Hematopoietic multipotent progenitor cell treated with erythropoietin and hydrocortisone succinate and interleukin-3 and kit ligand, for 17 days (in vitro differentiated cells): ENCODE data around the gene CNOT8.
A peak's percentile ranks its signal among the peaks of the same experiment; 100 is the strongest.
"Not testable (repeated sequence)": the region's sequence is repeated elsewhere in the genome, so short reads cannot be mapped to it uniquely, and the experiment has no call there.

Source experiments
- DNase-seq: peaks from one replicate; pipeline ENCODE4 v3.0.0-alpha.2; 2015; ENCODE audit warnings: low spot score

Gene CNOT8

GRCh38 chr5:154835701-154836052, 22.8 kb upstream of the CNOT8 start:
- not testable (repeated sequence) for DNase-seq

DNA sequence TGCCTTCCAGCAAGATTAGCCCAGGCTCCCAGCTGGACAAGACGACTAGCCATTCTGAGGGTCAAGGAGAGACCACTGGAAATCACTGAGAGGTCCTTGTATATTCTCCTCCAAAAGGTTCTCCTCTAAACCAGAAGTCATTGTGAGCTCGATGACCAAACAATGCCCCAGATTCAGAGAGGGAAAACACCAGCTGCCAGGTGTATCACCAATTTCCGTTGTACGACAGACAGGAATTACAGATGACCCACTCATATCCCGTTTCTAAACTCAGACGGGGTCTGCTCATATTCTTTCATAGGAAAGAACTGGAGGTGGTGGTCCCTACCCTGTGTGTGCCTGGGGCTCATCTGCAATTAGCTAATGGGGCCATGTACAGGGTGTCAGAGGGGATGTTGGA, 22.2 kb upstream of the CNOT8 start:
- no peak for DNase-seq

GRCh38 chr5:154837009-154837901, 21.2 kb upstream of the CNOT8 start:
- DNase-seq: no peak

DNA sequence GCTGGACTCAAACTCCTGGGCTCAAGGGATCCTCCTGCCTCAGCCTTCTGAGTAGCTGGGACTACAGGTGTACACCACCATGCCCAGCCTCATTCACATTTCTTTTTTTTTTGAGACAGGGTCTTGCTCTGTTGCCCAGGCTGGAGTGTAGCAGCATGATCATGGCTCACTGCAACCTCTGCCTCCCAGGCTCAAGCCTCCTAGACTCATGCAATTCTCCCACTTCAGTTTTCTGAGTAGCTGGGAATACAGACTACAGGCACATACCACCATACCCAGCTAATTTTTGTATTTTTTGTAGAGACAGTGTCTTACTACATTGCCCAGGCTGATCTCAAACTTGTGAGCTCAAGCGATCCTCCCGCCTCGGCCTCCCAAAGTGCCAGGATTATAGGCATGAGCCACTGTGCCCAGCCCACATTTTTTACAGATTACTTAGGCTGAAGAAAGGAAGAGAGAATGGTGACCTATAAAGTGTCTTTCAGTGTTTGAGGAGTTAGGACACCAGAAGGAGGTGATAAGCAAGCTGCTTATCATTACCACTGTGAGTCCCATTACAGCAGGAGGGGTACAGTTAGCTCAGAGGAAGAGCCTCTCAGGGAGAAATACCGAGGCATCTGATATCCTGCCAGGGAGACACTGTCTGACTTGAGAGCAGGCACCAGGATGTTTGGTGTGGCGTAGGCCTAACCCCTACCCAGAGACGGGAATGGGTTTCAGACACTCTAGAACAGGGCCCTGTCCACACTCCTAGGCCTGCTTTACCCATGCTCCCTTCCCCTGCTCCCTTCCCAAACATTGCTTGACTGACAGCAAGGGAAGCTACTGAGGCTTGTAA, 17.8 kb upstream of the CNOT8 start:
- DNase-seq: peak; percentile 68

DNA sequence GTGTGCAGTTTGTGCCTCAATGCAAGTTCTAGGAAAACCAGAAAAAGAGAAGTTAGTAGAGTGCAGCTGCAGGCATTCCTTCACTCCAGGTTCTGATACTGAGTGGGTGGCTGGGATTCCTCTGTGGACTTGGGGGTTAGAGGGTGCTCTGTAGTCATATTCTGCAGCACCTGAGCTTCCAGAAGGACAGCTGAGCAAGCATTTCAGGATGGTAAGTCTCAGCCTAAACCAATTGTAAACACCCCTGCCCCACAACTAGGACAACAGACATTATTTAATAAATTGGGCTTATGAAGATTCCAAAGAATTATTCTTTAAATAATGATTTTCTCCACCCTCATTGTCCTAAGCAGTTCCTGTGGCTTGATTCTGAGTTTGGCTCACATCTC, 17.2 kb upstream of the CNOT8 start:
- no peak for DNase-seq

DNA sequence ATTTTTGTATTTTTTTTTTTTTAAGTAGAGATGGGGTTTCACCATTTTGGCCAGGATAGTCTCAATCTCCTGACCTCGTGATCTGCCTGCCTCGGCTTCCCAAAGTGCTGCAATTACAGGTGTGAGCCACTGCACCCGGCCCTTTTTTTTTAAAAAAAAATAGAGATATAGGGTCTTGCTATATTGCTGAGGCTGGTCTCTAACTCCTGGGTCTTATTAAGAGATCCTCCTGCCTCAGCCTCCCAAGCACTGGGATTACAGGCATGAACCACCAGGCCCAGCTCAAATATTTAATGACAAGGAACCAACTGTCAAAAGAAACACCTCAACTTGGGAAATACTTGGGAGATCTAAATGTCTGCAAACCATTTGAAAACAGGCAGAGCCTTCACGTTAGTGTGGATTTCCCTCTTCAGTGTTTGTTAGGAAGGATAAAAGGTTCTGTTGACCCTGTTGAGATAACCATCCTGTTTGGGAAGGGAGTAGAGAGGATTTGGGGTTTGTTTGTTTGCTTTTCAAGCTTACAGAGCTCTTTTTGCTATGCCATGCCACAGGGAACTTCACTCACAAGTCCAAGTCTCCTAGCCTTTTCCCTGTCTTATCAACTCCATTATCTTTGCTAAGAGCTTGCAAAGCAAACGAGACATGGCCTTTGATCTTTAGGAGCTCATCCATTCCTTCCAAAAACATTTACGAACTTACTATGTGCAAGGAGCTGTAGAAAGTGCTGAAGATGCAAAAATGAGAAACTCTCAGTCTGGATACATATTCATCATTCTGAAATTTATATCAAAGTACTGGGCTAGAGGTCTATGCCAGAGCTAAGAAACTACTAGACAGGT, 15.5 kb upstream of the CNOT8 start:
- no peak for DNase-seq

DNA sequence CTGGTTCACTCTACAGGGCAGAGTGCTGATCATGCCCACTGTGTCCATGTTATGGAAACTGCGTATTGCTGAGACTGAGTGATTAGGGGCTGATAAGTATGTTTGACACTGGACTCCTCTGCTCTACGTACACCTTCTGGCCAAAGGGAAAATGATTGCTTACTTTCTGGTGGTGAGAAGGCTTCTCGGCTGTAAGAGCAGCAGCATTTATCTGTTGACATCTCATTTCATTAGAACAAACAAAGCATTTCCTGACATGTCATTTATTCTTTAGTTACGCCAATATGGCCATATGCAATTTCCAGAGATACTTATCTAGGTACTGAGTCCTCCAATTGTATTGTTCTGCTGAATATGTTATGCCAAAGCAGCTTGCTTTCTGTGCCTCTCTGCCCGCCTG, 13.6 kb upstream of the CNOT8 start:
- DNase-seq: no peak

- DNase-seq: no peak
Measured at GRCh38 chr5:154849264-154849785, 9.1 kb upstream of the CNOT8 start.

DNA sequence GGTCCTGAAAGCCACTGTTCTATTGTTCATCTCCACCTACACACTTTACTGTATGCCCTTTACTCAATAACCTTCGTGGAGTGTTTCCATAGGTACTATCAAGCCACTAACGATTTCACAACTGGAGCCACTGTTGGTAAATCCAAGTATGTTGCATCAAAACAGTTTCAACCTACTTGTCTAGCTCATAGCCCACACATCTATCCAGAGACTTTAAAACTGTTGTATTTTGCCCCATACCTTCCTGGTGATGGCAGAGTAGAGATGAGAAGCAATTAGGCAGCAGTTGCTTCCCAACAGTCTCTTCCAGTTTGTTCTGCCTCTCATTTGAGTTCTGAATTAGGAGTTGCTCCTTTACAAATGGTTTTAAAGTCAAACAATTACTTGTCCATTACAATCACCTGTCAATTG, 8.6 kb upstream of the CNOT8 start:
- no peak for DNase-seq

GRCh38 chr5:154850255-154851062, 8.0 kb upstream of the CNOT8 start, which contains the start of gene FAXDC2:
TSS of gene FAXDC2 (minus strand) at chr5:154850603. CDS start at chr5:154838178, 12,425 bp downstream.
- no peak for DNase-seq

DNA sequence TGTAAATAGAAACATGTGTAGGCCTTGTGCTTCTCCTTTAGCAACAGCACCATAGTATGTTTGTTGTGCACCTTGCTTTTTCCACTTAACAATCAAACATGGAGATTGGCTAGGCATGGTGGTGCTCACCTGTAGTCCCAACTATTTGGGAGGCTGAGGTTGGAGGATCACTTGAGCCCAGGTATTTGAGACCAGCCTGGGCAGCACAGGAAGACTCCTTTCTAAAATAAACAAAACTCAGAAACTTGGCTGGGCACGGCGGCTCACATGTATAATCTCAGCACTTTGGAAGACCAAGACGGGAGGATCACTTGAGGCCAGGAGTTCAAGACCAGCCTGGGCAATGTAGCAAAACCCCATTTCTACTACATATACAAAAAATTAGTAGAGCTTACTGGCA, 7.1 kb upstream of the CNOT8 start:
- no peak for DNase-seq

DNA sequence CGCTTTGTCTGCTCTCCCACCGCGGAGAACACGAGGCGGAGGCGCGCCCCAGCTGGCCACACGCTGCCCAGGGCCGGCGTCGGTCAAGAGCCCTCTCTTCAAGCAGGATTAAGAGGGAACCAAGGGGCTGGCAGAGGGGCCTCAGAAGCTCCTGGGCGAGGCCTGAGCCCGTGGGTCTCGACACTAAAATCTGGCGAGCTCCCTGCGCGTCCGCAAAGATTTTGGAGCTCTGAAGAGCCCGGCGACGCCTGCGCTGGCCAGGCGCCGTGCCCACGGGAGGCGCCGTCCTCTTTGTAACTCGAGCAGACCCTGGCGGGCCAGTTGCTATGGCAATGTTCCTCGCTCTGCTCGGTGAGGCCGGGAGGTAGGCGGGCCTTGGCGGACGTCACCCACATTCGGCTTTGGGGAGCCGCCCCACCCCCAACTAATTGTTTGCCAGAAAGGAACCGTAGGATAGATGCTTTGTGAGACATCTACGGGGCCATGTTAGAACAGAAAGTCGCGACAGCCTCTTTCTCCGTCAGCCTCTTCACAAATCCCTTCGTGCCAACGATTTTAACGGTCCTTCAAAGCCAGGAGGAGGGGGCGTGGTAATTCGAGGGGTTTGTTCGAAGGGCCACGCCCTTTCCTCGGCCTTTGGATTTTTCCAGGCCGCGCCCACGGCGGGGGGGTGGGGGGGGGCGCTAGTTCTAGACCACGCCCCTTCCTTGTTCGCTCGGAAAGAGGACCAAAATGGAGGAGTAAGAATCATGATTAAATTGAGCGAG, 714 bp upstream of the CNOT8 start:
- DNase-seq: peak; percentile 87

- peak; percentile 59 for DNase-seq
Measured at GRCh38 chr5:154858972-154859871, 795 bp downstream of the CNOT8 start.

- DNase-seq: peak; percentile 36
Measured at GRCh38 chr5:154860123-154860522, 1.7 kb downstream of the CNOT8 start.

GRCh38 chr5:154860765-154861164, 2.3 kb downstream of the CNOT8 start:
- DNase-seq: no peak

DNA sequence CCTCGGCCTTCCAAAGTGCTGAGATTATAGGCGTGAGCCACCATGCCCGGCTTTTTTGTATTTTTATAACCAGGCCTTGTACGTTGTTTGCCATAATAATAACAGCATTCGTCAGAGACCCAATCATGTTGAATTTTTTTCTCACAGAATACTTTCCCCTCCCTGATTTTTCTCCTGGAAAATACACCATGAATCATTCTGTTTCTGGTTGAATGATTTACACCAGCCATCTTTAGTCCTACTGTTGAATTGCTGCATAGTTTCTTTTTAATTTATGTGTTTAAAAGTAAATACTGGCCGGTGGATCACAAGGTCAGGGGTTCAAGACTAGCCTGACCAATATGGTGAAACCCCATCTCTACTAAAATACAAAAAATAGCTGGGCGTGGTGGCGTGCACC, 3.5 kb downstream of the CNOT8 start:
- no peak for DNase-seq

DNA sequence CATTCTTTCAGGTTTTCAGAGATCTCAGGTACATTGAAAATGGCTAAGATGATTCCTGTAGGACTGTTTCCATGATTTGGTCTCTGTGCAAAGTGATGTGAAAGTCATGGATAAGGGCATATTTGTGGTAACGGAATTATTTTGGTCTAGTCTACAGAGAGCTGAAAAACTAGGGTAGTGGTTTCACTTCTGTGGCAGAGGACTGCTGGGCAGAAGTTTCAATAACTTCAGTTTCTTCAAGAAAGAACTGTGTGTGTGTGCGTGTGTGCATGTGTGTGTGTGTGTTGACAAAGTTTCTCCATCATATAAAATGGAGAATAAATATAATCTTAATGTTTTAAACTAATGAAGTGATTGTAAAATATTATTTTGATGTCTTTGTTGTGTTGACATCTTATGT, 4.3 kb downstream of the CNOT8 start:
- DNase-seq: no peak

GRCh38 chr5:154863291-154864080, 5.1 kb downstream of the CNOT8 start:
- DNase-seq: no peak
